Measurements from ENCODE around the gene GPC1.

Gene GPC1

DNA sequence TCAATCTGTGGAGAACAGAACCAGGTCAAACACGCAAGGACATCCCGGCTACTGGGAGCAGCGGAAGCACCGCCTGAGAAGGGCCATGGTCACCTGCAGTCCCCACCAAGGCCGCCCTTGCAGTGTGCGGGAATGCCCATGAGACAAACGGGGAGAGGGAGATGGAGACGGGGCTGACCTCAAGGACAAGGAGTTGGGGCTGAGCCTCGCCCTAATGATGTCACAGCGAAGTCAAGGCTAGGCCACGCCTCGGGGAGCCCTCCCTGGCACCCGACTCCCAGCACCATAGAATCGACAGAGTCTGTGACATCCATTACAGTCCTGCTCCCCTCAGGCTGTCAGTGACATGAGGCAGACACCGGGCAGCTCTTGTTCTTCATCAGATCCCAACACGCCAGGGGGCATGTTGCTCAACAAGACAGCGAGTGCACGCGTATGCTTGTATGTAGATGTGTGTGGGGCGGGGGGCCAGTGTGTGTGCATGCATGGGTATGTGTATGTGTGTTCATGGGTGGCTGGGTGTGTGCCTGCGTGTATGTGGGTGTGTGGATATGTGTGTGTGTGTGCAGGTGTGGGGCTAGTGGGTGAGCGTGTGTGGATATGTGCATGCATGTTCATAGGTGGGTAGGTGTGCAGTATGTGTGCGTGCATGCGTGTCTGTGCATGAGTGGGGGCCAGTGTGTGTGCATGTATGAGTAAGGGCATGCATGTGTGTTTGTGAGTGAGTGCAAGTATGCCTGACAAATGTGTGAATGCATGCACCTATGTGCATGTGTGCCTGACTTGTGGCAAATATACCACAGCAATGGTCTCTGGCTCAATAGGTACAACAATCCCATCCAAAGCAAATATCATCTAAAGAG, 65.3 kb downstream of the GPC1 start:
- DNase-seq (ENCODE audit: low read depth), result no peak

- DNase-seq (ENCODE audit: low read depth), result no peak
Observed at GRCh38 chr2:240501531-240501991, 66.1 kb downstream of the GPC1 start.

GRCh38 chr2:240502059-240502429, 66.6 kb downstream of the GPC1 start:
- DNase-seq (ENCODE audit: low read depth), result no peak

DNA sequence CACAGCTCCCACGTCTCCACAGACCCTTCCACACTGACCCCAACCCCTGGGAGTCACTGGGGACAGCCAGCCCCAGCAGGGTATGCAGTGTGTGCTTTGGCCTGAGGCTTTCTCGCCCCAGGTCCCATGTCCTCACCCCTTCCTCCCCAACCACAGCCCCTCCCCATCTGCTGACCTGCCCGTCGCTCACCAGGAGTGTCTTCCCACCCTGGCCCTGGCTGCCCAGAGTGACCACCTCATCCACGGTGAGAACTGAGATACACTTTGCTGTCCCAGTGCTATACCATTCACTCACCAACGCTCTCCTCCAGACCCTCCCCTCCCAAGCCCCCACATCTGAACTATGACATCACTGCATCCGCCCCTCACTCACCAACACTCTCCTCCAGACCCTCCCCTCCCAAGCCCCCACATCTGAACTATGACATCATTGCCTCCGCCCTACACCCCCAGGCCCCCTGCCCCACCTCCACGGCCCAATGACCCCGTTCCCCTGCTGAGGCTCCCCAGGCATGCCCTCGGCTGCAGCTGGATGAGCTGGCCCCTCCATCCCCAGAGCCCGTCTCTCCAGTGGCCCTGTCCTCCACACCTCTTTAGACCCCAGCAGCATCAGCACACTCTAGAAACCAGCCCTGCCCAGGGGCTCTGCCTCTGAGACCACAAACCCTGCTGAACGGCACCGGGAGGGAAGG, 67.1 kb downstream of the GPC1 start:
- no peak for DNase-seq (ENCODE audit: low read depth)

- DNase-seq (ENCODE audit: low read depth), result no peak
Observed at GRCh38 chr2:240503375-240503774, 67.9 kb downstream of the GPC1 start.

GRCh38 chr2:240503848-240504247, 68.4 kb downstream of the GPC1 start:
- no peak for DNase-seq (ENCODE audit: low read depth)

DNA sequence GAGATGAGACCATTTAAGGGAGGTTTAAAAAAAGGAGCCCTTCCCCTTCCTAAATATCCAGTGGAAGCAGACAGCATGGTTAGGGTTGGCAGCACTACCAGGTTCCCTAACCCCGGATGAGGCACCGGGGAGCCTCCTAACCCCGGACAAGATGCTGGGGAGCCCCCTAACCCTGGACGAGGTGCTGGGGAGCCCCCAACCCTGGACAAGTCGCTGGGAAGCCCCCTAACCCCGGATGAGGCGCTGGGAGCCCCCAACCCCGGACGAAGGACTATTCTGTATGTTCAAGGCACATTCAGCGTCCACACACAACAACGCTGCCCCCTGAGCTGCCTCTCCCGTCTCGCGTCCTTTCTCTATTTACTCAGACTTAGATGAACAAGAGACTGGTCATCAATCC, 70.4 kb downstream of the GPC1 start:
- DNase-seq (ENCODE audit: low read depth), result no peak

DNA sequence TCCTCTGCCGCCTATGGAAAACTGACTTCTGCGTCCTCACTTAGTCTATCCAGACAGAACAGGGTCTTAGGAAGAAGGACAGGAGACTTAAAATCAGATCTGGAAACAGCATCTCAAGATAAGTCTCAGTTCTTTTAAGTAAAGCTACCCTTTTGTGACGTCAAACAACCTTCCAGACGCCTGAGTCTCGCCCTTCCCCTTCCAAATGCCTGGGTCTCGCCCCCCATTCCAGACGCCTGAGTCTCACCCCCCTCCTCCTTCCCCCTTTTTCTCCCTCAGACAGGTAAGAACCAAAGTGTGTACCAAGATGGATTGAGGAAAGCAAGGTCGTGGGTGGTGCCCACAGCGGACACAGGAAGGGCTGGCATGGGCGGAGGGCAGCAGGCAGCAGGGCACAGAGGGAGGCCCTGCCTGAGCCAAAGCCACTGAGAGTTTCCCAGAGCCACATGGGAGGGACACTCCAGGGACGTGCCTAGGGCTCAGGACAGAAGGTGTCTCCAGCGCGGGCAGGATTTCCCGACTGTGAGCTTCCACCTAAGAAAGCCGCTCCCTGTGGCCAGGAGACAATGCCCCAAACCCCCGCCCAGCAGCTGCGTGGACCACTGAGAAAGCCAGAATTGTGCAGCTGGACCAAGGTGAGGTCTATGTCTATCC, 71.1 kb downstream of the GPC1 start:
- no peak for DNase-seq (ENCODE audit: low read depth)

GRCh38 chr2:240507060-240507777, 71.8 kb downstream of the GPC1 start:
- no peak for DNase-seq (ENCODE audit: low read depth)

DNA sequence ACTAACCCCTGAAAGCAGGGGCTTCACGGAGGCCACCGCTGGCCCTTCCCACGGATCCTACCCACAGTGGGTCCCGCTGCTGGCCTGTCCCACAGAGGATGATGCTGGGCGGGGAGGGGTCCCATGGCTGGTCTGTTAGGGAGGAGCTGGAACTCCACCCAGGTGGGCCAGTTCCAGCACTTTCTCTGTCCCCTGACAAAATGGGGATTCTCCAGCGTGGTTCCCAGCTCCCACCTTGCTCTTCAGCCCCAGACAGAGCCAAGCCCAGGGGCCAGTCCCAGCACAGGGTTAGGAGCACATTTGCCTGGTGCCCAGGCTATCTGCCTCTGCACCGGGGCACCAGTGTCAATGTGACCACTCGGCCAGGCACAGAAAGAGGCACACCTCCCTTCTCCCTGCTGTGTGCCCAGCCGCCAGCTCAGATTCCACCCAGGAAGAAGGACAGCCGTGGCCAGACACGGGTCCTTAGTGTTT, 72.4 kb downstream of the GPC1 start:
- no peak for DNase-seq (ENCODE audit: low read depth)

DNA sequence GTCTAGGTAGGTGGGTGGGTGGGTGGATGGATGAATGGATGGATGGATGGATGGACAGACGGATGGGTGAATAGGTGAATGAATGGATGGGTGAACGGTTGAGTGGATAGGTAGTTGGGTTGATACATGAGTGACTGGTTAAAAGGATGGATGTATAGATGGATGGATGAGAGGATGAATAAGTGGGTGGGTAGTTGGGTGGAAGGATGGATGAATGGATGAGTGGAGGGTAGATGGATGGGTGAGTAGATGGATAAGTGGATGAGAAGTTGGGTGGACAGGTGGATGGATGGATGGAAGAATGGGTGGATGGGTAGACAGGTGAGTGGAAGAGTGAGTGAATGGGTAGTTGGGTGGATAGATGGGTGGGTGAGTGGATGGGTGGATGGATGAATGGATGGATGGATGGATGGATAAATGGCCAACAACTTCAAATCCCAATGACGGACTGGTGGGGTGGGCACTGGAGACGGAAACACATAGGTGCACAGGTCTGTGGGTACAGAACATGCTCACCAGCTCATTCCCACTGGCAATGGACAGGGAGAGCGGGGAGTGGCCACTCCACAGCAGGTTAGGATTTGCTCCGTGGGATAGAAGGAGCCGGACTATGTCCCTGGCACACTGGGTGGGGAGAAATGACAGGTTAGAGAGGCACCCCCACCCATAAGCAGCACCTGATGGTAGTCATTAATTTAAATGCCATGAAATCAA, 73.5 kb downstream of the GPC1 start:
- no peak for DNase-seq (ENCODE audit: low read depth)

DNA sequence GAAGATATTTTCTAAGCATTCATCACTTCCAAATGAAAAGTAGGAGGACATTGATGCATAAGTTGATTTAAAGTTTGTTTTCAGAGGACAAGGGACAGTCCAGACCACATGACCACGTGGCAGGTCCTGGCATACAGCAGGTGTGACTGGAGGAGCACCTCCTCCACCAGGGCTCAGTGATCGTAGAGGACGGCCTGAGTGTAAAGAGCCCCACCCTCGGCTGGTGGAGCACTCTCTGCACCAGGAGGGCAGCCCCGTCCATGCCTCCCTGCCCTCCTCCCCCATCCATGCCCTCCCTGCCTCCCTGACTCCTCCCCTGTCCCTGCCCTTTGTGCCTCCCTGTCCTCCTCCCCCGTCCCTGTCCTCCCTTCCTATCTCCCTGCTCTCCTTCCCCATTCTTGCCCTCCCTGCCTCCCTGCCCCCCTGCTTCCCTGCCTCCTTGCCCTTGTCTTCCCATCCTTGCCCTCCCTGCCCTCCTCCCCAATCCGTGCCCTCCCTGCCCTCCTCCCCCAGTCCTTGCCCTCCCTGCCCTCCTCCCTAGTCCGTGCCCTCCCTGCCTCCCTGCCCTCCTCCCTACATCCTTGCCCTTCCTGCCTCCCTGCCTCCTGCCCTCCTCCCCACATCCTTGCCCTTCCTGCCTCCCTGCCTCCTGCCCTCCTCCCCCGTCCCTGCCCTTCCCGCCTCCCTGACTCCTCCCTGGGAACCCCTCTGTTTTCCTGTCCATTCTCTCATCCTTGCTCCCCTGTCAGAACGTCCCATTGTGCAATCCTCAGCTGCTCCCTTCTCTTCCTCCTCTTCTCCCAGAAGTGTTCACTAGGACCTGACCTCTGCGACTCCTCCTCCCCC, 74.4 kb downstream of the GPC1 start:
- no peak for DNase-seq (ENCODE audit: low read depth)

GRCh38 chr2:240510513-240511210, 75.2 kb downstream of the GPC1 start:
- no peak for DNase-seq (ENCODE audit: low read depth)

GRCh38 chr2:240511351-240512108, 76.1 kb downstream of the GPC1 start:
- DNase-seq (ENCODE audit: low read depth), result no peak

DNA sequence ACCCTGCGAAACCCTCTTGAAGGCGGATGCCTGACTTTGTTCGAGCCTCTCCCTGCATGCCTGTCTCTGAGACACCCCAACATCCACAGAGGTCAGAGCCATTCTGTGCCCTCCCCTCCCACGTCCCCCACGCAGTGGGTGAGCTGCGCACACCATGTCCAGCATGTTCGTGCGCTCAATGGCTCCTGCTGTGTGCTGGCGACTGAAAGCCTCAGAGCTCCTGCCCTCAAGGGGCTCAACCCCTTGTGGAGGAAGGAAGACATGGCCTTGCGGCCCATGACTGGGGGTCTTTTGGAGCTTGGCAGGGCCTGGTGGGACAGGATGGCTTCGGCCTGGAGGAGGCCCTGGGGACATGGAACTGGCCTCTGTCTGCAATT, 76.6 kb downstream of the GPC1 start:
- no peak for DNase-seq (ENCODE audit: low read depth)

GRCh38 chr2:240512666-240513535, 77.4 kb downstream of the GPC1 start:
- no peak for DNase-seq (ENCODE audit: low read depth)

DNA sequence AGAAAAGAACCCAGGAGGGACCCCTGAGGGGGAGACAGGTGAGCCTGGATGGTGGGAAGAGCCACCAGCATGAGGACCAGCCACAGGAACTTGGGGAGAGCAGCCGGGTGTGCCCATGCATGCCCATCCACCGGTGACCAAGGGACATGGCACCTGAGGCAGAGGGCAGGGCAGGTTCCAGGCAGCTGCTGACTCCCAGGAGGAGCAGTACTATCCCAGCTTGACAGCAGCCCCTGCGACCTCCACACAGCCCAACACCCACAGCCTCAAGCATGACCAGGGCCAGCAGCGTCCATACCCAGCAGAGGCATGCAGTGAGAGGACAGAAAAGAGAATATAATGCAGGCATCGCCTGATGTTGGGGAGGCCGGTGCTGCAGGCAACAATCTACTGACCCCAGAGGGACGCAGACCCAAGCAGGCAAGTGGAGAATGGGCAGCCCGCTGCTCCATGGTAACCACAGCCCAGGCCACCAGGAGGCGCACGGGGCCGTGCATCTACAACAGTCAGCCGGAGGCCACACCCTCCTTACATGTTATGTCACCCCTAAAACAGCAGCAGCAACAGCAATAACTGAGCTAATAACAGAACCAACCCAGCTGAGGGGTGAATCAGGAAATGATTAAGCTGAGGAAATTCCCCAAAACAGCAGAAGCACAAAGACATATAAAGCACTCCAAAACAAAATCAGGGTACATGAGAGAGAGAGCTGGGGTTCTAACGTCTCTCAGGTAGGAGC, 78.3 kb downstream of the GPC1 start:
- DNase-seq (ENCODE audit: low read depth), result peak; percentile 81

All from activated T-cell treated with anti-CD3 and anti-CD28 coated beads for 1 hour (primary cell).